B cell (primary cell): Measurements from ENCODE around the gene GRK1. TPM values are rescaled to one million over a fixed set of nuclear protein-coding genes. Genes with fewer than 3 reads are reported as not detected.

Experiments
- ATAC-seq: fragments of 200-7000 bp; cut with Tn5 transposase; one replicate; pipeline ENCODE4 v1.10.0; 2021; ENCODE audit warnings: low read depth, mild to moderate bottlenecking, moderate number of reproducible peaks, moderate library complexity
- CTCF ChIA-PET: fragments of 350-600 bp; sonication (Branson Sonifier 250); formaldehyde crosslinking; loops from one replicate; lab custom pipeline; 2021; ENCODE audit warnings: antibody characterized with exemption, inconsistent platforms; lab: Charles Lee
- POLR2A ChIA-PET: fragments of 350-600 bp; sonication (Branson Sonifier 250); formaldehyde crosslinking; loops from one replicate; lab custom pipeline; 2021; ENCODE audit warnings: antibody characterized with exemption; lab: Charles Lee
- DNase-seq: peaks from one replicate; pipeline ENCODE4 v3.0.0; 2013
- H2AFZ ChIP-seq: 2 replicates; pipeline ENCODE4 v1.6.1; 2012; ENCODE audit warnings: mild to moderate bottlenecking, low read depth, low read length; ENCODE audit not compliant: insufficient read depth, poor library complexity, severe bottlenecking
- H3K27ac ChIP-seq, 2 donors: 1 replicate in 1 of 2; 2 replicates in 1 of 2; pipeline ENCODE4 v1.5.1; 2012 to 2013; ENCODE audit warnings: low read length in 2 of 2, mild to moderate bottlenecking in 2 of 2, moderate library complexity in 1 of 2
- H3K27me3 ChIP-seq, 4 experiments: fragments of 200-600 bp in 1 of 4; sonication (generic) in 1 of 4; replicated peaks in 1 of 4; 1 replicate in 2 of 4; 2 replicates in 2 of 4; pipeline versions ENCODE4 v1.6.1 to v1.7.0; 2013 to 2016; ENCODE audit warnings: low read length in 3 of 4, mild to moderate bottlenecking in 2 of 4, mixed read lengths in 1 of 4, moderate library complexity in 1 of 4; ENCODE audit not compliant: insufficient read depth in 4 of 4, control insufficient read depth in 3 of 4; ENCODE audit errors: control extremely low read depth in 1 of 4
- H3K36me3 ChIP-seq, 2 experiments: replicated peaks in 1 of 2; 1 replicate in 1 of 2; 2 replicates in 1 of 2; pipeline versions ENCODE4 v1.6.1 to v1.7.1; 2013; ENCODE audit warnings: low read length in 1 of 2; ENCODE audit not compliant: insufficient read depth in 2 of 2, control insufficient read depth in 1 of 2; ENCODE audit errors: control extremely low read depth in 1 of 2, extremely low read depth in 1 of 2
- H3K4me1 ChIP-seq, 2 donors: fragments of 200-600 bp in 1 of 2; sonication (generic) in 1 of 2; 1 replicate in 1 of 2; 2 replicates in 1 of 2; pipeline versions ENCODE4 v1.5.1 to v1.6.1; 2013 to 2017; ENCODE audit warnings: low read length in 2 of 2; ENCODE audit not compliant: control insufficient read depth in 2 of 2, insufficient read depth in 2 of 2
- H3K4me2 ChIP-seq: replicated peaks from 2 replicates; pipeline ENCODE3; 2012; ENCODE audit warnings: mild to moderate bottlenecking, low read depth, low read length; ENCODE audit not compliant: poor library complexity, severe bottlenecking
- H3K4me3 ChIP-seq, 5 experiments: fragments of 200-600 bp in 1 of 5; sonication (generic) in 1 of 5; 1 replicate in 3 of 5; 2 replicates in 2 of 5; pipeline versions ENCODE4 v1.5.1 to v1.7.0; 2011 to 2016; ENCODE audit warnings: low read length in 4 of 5, mild to moderate bottlenecking in 4 of 5, low read depth in 2 of 5, control low read depth in 1 of 5, moderate library complexity in 1 of 5; ENCODE audit not compliant: insufficient read depth in 1 of 5; ENCODE audit errors: control extremely low read depth in 1 of 5, extremely low read depth in 1 of 5
- H3K79me2 ChIP-seq: fragments of 200-600 bp; sonication (generic); one replicate; pipeline ENCODE4 v1.6.0; 2016; ENCODE audit warnings: low read length; ENCODE audit not compliant: control insufficient read depth, insufficient read depth
- H3K9ac ChIP-seq: fragments of 200-600 bp; sonication (generic); 2 replicates; pipeline ENCODE4 v1.6.1; 2017; ENCODE audit warnings: mild to moderate bottlenecking, low read length, moderate library complexity
- H3K9me3 ChIP-seq, 3 donors: one replicate each; pipeline versions ENCODE4 v1.6.1 to v1.7.1; 2013; ENCODE audit warnings: low read length in 2 of 3; ENCODE audit not compliant: control insufficient read depth in 2 of 3, insufficient read depth in 1 of 3; ENCODE audit errors: control extremely low read depth in 1 of 3
- H4K20me1 ChIP-seq: 2 replicates; pipeline ENCODE4 v1.6.0; 2012; ENCODE audit warnings: mild to moderate bottlenecking, low read length; ENCODE audit not compliant: insufficient read depth, control insufficient read depth, poor library complexity, severe bottlenecking
- H3K27ac Mint-ChIP-seq: one replicate; pipeline ENCODE4 v1.8.0; 2021; ENCODE audit warnings: mixed read lengths
- H3K27me3 Mint-ChIP-seq: one replicate; pipeline ENCODE4 v1.8.0; 2021; ENCODE audit warnings: mixed read lengths
- H3K4me1 Mint-ChIP-seq: one replicate; pipeline ENCODE4 v1.8.0; 2021; ENCODE audit warnings: mixed read lengths
- H3K4me3 Mint-ChIP-seq: one replicate; pipeline ENCODE4 v1.8.0; 2021; ENCODE audit warnings: mixed read lengths
- H3K9me3 Mint-ChIP-seq: one replicate; pipeline ENCODE4 v1.8.0; 2022; ENCODE audit warnings: mixed read lengths; ENCODE audit not compliant: insufficient read depth
- CTCF ChIP-seq: fragments of 200-600 bp; IDR thresholded peaks from one replicate; pipeline ENCODE4 v1.8.0; 2022; ENCODE audit warnings: antibody characterized with exemption, mild to moderate bottlenecking
- EZH2 ChIP-seq: IDR thresholded peaks from 2 replicates; pipeline ENCODE4 v1.6.1; 2012; ENCODE audit warnings: borderline replicate concordance, low read depth, mild to moderate bottlenecking, moderate library complexity, low read length; ENCODE audit not compliant: insufficient read depth, poor library complexity, severe bottlenecking
- WGBS: methylation state at CpG from one replicate; pipeline ENCODE4 v1.1.5; 2013; ENCODE audit warnings: missing lambda C conversion rate; ENCODE audit not compliant: insufficient coverage; 5-methylcytosine and 5-hydroxymethylcytosine counted together
- intact Hi-C: fragments of 100-400 bp; cut with micrococcal nuclease; formaldehyde crosslinking; loops from one replicate; pipeline ENCODE4 v1.10.0; 2022
- polyA plus RNA-seq: library from polyadenylated mRNA; depleted of rRNA; stranded (reverse); fragments of >200 nt; gene quantifications from 2 replicates; pipeline ENCODE4 v1.2.3, GENCODE V29; 2012
- total RNA-seq, 2 donors: library from RNA; stranded (reverse); fragments of 120-200 nt in 1 of 2; gene quantifications; 1 replicate in 1 of 2; 2 replicates in 1 of 2; pipeline versions ENCODE4 v1.2.3 to v1.2.4, GENCODE V29; 2013 to 2022

GRK1 gene
- total and polyA plus RNA-seq, 2 donors (not counting 1 experiment from before 2014, with no cell fraction given) = not detected

GRCh38 chr13:113749507-113749906 is 82.5 kb downstream of the GRK1 start:
- no peaks in the 10 kb centered on the region for H3K4me1 Mint-ChIP-seq
- Histone ChIP-seq H3K27ac (no peak overlapping the region), H3K9me3 (peaks cover 0 to 11% (median 2%) of the 10 kb centered on the region in 3 donors), H3K4me1 (no peaks in the 10 kb centered on the region), H3K36me3 (no peaks in the 10 kb centered on the region), H3K27me3 (no peaks in the 10 kb centered on the region), H2AFZ (no peak overlapping the region), H3K4me3 (no peak overlapping the region), H3K79me2 (no peaks in the 10 kb centered on the region), H4K20me1 (no peaks in the 10 kb centered on the region), H3K9ac (no peak overlapping the region), H3K4me2 (no peak overlapping the region)
- no peaks in the 10 kb centered on the region for H3K27me3 Mint-ChIP-seq
- no peak overlapping the region for H3K27ac Mint-ChIP-seq
- CTCF ChIA-PET = no interaction called here
- 90% methylated on average over 13 of the region's 13 CpGs for WGBS
- POLR2A ChIA-PET = no interaction called here
- no peak overlapping the region for H3K4me3 Mint-ChIP-seq
- intact Hi-C loops = no loop called here
- DNase-seq (no peak), ATAC-seq (no peak)
- H3K9me3 Mint-ChIP-seq = no peaks in the 10 kb centered on the region
- no peak for TF ChIP-seq CTCF
- no peak for TF ChIP-seq EZH2

GRCh38 chr13:113749967-113750366 is 82.9 kb downstream of the GRK1 start:
- Histone ChIP-seq H4K20me1 (no peaks in the 10 kb centered on the region), H3K4me2 (no peak overlapping the region), H3K36me3 (no peaks in the 10 kb centered on the region), H3K9me3 (peaks cover 0 to 11% (median 2%) of the 10 kb centered on the region in 3 donors), H3K27ac (no peak overlapping the region), H3K79me2 (no peaks in the 10 kb centered on the region), H3K9ac (no peak overlapping the region), H3K4me1 (no peaks in the 10 kb centered on the region), H3K4me3 (no peak overlapping the region), H3K27me3 (no peaks in the 10 kb centered on the region), H2AFZ (no peak overlapping the region)
- ChIA-PET CTCF (no interaction called here), POLR2A (no interaction called here)
- H3K27ac Mint-ChIP-seq = no peak overlapping the region
- no peak for DNase-seq
- no peak overlapping the region for H3K4me3 Mint-ChIP-seq
- H3K9me3 Mint-ChIP-seq = no peaks in the 10 kb centered on the region
- H3K27me3 Mint-ChIP-seq = no peaks in the 10 kb centered on the region
- TF ChIP-seq EZH2 (no peak), CTCF (no peak)
- no peak for ATAC-seq
- intact Hi-C loops = no loop called here
- 94% methylated on average over 11 of the region's 11 CpGs for WGBS
- H3K4me1 Mint-ChIP-seq = no peaks in the 10 kb centered on the region
